K562 (cell line): ENCODE results near the gene CXorf65. TPM values are rescaled to one million over a fixed set of nuclear protein-coding genes. Genes with fewer than 3 reads are reported as not detected.

Experiments used
- ATAC-seq: fragments of 200-7000 bp; cut with Tn5 transposase; 3 replicates; pipeline ENCODE4 v1.9.1; 2020; ENCODE audit warnings: moderate library complexity
- BruUV-seq: library from RNA; stranded (reverse); fragments of 400-500 nt; replicated peaks from 2 replicates; lab custom pipeline; 2021; lab: Mats Ljungman, UMichigan
- CTCF ChIA-PET: fragments of 300-600 bp; formaldehyde crosslinking; extraction: SDS; loops from one replicate; lab custom pipeline; 2021; ENCODE audit warnings: low intra/inter-chr PET ratio; lab: Yijun Ruan, JAX
- POLR2A ChIA-PET: fragments of 300-600, 350-650 bp; sonication (Branson Sonifier 250); formaldehyde crosslinking; extraction: SDS; loops from one replicate; lab custom pipeline; 2021; ENCODE audit warnings: antibody characterized with exemption, inconsistent platforms; lab: Yijun Ruan, JAX
- DNase-seq, 4 experiments: peaks; one replicate each; pipeline versions ENCODE4 v3.0.0 to v3.0.0-alpha.2; 2011 to 2018; ENCODE audit warnings: low spot score in 3 of 4, mixed read lengths in 3 of 4; ENCODE audit errors: extremely low read depth in 1 of 4
- FAIRE-seq: peaks from 2 replicates; lab custom pipeline; 2011; peaks lifted over from hg19 to GRCh38; lab: Jason Lieb, UNC
- H2AFZ ChIP-seq: 2 replicates; pipeline ENCODE4 v1.6.0; 2011; ENCODE audit warnings: low read depth, low read length, control low read depth, inconsistent platforms
- H3K27ac ChIP-seq: fragments of 200-600 bp; 3 replicates; pipeline ENCODE4 v1.8.0; 2011; ENCODE audit warnings: low read depth, mild to moderate bottlenecking, control low read depth, inconsistent platforms, low read length, moderate library complexity, mixed read lengths; ENCODE audit errors: extremely low read depth
- H3K27me3 ChIP-seq, 2 experiments: fragments of 300-600 bp in 1 of 2; 2 replicates in 1 of 2; 3 replicates in 1 of 2; pipeline versions ENCODE4 v1.6.0 to v1.8.0; 2011; ENCODE audit warnings: inconsistent platforms in 2 of 2, low read length in 2 of 2, mild to moderate bottlenecking in 1 of 2, mixed read lengths in 1 of 2, moderate library complexity in 1 of 2; ENCODE audit not compliant: control insufficient read depth in 2 of 2, insufficient read depth in 2 of 2
- H3K36me3 ChIP-seq: fragments of 300-600 bp; 3 replicates; pipeline ENCODE4 v1.8.0; 2011; ENCODE audit warnings: mild to moderate bottlenecking, low read length, inconsistent platforms; ENCODE audit not compliant: control insufficient read depth, insufficient read depth
- H3K4me1 ChIP-seq, 2 experiments: fragments of 200-600 bp in 1 of 2; replicated peaks in 1 of 2; 2 replicates in 1 of 2; 3 replicates in 1 of 2; pipeline versions ENCODE4 v1.5.1 to v1.8.0; 2011; ENCODE audit warnings: inconsistent platforms in 2 of 2, low read length in 2 of 2, mild to moderate bottlenecking in 1 of 2, mixed read lengths in 1 of 2, moderate library complexity in 1 of 2; ENCODE audit not compliant: control insufficient read depth in 2 of 2, insufficient read depth in 2 of 2
- H3K4me2 ChIP-seq: 2 replicates; pipeline ENCODE4 v1.6.1; 2011; ENCODE audit warnings: low read length, control low read depth, inconsistent platforms, mixed read lengths; ENCODE audit not compliant: insufficient read depth
- H3K4me3 ChIP-seq: fragments of 200-600 bp; sonication (generic), shearing (Covaris generic); 2 replicates; pipeline ENCODE4 v1.5.1; 2016; ENCODE audit warnings: control low read depth, inconsistent platforms
- H3K79me2 ChIP-seq: fragments of 200-600 bp; 3 replicates; pipeline ENCODE4 v1.8.0; 2011; ENCODE audit warnings: low read length, inconsistent platforms; ENCODE audit not compliant: control insufficient read depth, insufficient read depth
- H3K9ac ChIP-seq, 2 experiments: 2 replicates each; pipeline versions ENCODE4 v1.6.0 to v1.6.1; 2011; ENCODE audit warnings: low read depth in 2 of 2, low read length in 2 of 2, control low read depth in 1 of 2, inconsistent platforms in 1 of 2, mild to moderate bottlenecking in 1 of 2, mixed read lengths in 1 of 2; ENCODE audit not compliant: insufficient read depth in 1 of 2
- H3K9me1 ChIP-seq: one replicate; pipeline ENCODE4 v1.6.0; 2011; ENCODE audit warnings: inconsistent platforms, mild to moderate bottlenecking, low read length, moderate library complexity; ENCODE audit not compliant: control insufficient read depth, insufficient read depth
- H3K9me3 ChIP-seq: replicated peaks from 2 replicates; pipeline ENCODE4 v1.5.1; 2011; ENCODE audit warnings: low read depth, low read length, inconsistent platforms; ENCODE audit not compliant: control insufficient read depth, insufficient read depth
- H4K20me1 ChIP-seq: replicated peaks from 2 replicates; pipeline ENCODE4 v1.6.1; 2011; ENCODE audit warnings: low read length, inconsistent platforms, mixed read lengths; ENCODE audit not compliant: control insufficient read depth, insufficient read depth
- EGR1 ChIP-seq: fragments of 450-650 bp; conservative IDR thresholded peaks from 2 replicates; pipeline ENCODE4 v1.6.1; 2017; ENCODE audit warnings: mild to moderate bottlenecking
- ZNF609 ChIP-seq: sonication (generic); formaldehyde crosslinking; IDR thresholded peaks from 2 replicates; pipeline ENCODE4 v1.8.1; 2023; ENCODE audit warnings: missing genetic modification reagents, mild to moderate bottlenecking, borderline replicate concordance
- WGBS: fragments of 100-300 bp; shearing (Covaris generic); methylation state at CpG from one replicate; pipeline ENCODE4 v1.1.6; 2016; ENCODE audit warnings: low coverage, mixed read lengths; ENCODE audit not compliant: insufficient coverage; ENCODE audit errors: missing lambda C conversion rate; 5-methylcytosine and 5-hydroxymethylcytosine counted together
- in situ Hi-C: fragments of 300-500 bp; cut with MboI; formaldehyde crosslinking; loops from 4 replicates; pipeline ENCODE4 v1.15.0; 2018; ENCODE audit warnings: inconsistent platforms, mixed read lengths
- intact Hi-C: fragments of 100-400 bp; cut with micrococcal nuclease; formaldehyde crosslinking; loops from 2 replicates; pipeline ENCODE4 v1.14.2; 2022
- polyA plus RNA-seq, 8 experiments: library from polyadenylated mRNA; depleted of rRNA in 4 of 8; stranded (reverse) in 5 of 8; unstranded in 3 of 8; fragments of >200 nt; fragmentation: Nextera tagmentation in 2 of 8; fragmentation: Illumina TruSeq in 1 of 8; extraction: Ambion mirVana in 2 of 8; extraction: Trizol in 1 of 8; gene quantifications; 2 replicates each; pipeline versions ENCODE4 v1.2.1 to v1.2.3, GENCODE V29; 2011 to 2014; ENCODE audit warnings: inconsistent platforms in 1 of 8, missing spikeins in 1 of 8
- total RNA-seq, 7 experiments: library from RNA; depleted of rRNA in 6 of 7; stranded (reverse); fragments of >200 nt in 6 of 7; fragmentation: Illumina TruSeq in 2 of 7; extraction: Trizol in 2 of 7; gene quantifications; 2 replicates each; pipeline versions ENCODE4 v1.2.1 to v1.2.3, GENCODE V29; 2011 to 2021; ENCODE audit warnings: low replicate concordance in 1 of 7

Gene CXorf65
- total and polyA plus RNA-seq, 9 of the 15 experiments (the other 6 are each of a cell fraction or from before 2014, with no cell fraction given) = 1.4 to 8.4 (median 2.9) TPM

GRCh38 chrX:71091263-71091662, 15.3 kb downstream of the CXorf65 start:
- no peaks in the 10 kb centered on the region for H4K20me1 ChIP-seq
- no peak overlapping the region for H2AFZ ChIP-seq
- H3K36me3 ChIP-seq = no peaks in the 10 kb centered on the region
- no peak for FAIRE-seq
- in situ Hi-C loops = no loop called here
- no peak overlapping the region for H3K4me2 ChIP-seq
- no peak overlapping the region for H3K4me3 ChIP-seq
- BruUV-seq = no TSS peak
- H3K79me2 ChIP-seq = peaks cover 2% of the 10 kb centered on the region; the same call in 2 of the 3 replicates
- peaks cover 9 to 13% of the 10 kb centered on the region in 2 experiments; a peak in 4 of 5 replicates for H3K4me1 ChIP-seq
- ATAC-seq = no peak
- TF ChIP-seq EGR1 (peak; percentile 31; the same call in 1 of the 2 replicates), ZNF609 (CRISPR knock-in tag) (no peak)
- TF ChIP-seq, all 486 proteins: peak for 1
- Histone ChIP-seq H3K9me1 (no peaks in the 10 kb centered on the region), H3K27me3 (no peaks in the 10 kb centered on the region), H3K27ac (no peak overlapping the region), H3K9me3 (no peaks in the 10 kb centered on the region), H3K9ac (no peak overlapping the region)
- POLR2A ChIA-PET = interaction anchor here (0.8 kb wide), 2 partner anchors 11 to 15 kb away, joined by 3 read pairs; no protein-coding TSS in a partner anchor
- no peak for DNase-seq
- CTCF ChIA-PET = no interaction called here
- WGBS = 26% methylated on average over 5 of the region's 5 CpGs
- intact Hi-C loops = no loop called here
